T-cell (primary cell): ENCODE measurements around the gene MRPS6. TPM values are rescaled to one million over a fixed set of nuclear protein-coding genes. Genes with fewer than 3 reads are reported as not detected.

Experiments used
- ATAC-seq, 4 experiments: fragments of 200-7000 bp in 3 of 4; fragments of 150-1000 bp in 1 of 4; cut with Tn5 transposase; replicated peaks in 1 of 4; 1 replicate in 3 of 4; 2 replicates in 1 of 4; pipeline ENCODE4 v1.10.0; 2021; ENCODE audit warnings: moderate library complexity in 3 of 4, mild to moderate bottlenecking in 2 of 4, moderate number of reproducible peaks in 1 of 4
- CTCF ChIA-PET, 2 donors: fragments of 300-600 bp; sonication (Branson Sonifier 250); formaldehyde crosslinking; loops; one replicate each; lab custom pipeline; 2022; ENCODE audit warnings: antibody characterized with exemption in 2 of 2; lab: Charles Lee
- POLR2A ChIA-PET, 2 donors: fragments of 300-600 bp; sonication (Branson Sonifier 250); formaldehyde crosslinking; loops; one replicate each; lab custom pipeline; 2022; ENCODE audit warnings: antibody characterized with exemption in 2 of 2; lab: Charles Lee
- DNase-seq, 35 experiments: peaks; one replicate each; pipeline versions ENCODE4 v3.0.0 to v3.0.0-alpha.2; 2013 to 2023
- H3K27ac ChIP-seq: one replicate; pipeline ENCODE4 v1.5.1; 2013; ENCODE audit warnings: low read length
- H3K27me3 ChIP-seq, 2 experiments: replicated peaks in 1 of 2; 1 replicate in 1 of 2; 2 replicates in 1 of 2; pipeline versions ENCODE4 v1.6.1 to v1.7.0; 2013; ENCODE audit warnings: low read length in 1 of 2, mixed read lengths in 1 of 2; ENCODE audit not compliant: control insufficient read depth in 2 of 2, insufficient read depth in 2 of 2; ENCODE audit errors: extremely low read depth in 1 of 2
- H3K36me3 ChIP-seq, 2 donors: 1 replicate in 1 of 2; 2 replicates in 1 of 2; pipeline versions ENCODE4 v1.6.1 to v1.7.0; 2013; ENCODE audit warnings: low read length in 1 of 2; ENCODE audit not compliant: control insufficient read depth in 2 of 2, insufficient read depth in 1 of 2; ENCODE audit errors: extremely low read depth in 1 of 2
- H3K4me1 ChIP-seq, 2 experiments: 1 replicate in 1 of 2; 2 replicates in 1 of 2; pipeline versions ENCODE4 v1.6.1 to v1.7.0; 2013; ENCODE audit warnings: low read length in 2 of 2, mixed read lengths in 1 of 2; ENCODE audit not compliant: insufficient read depth in 2 of 2, control insufficient read depth in 1 of 2; ENCODE audit errors: extremely low read depth in 1 of 2
- H3K4me3 ChIP-seq, 2 donors: 1 replicate in 1 of 2; 2 replicates in 1 of 2; pipeline versions ENCODE4 v1.5.1 to v1.7.0; 2013; ENCODE audit warnings: mild to moderate bottlenecking in 2 of 2, low read length in 1 of 2, moderate library complexity in 1 of 2; ENCODE audit not compliant: control insufficient read depth in 1 of 2; ENCODE audit errors: extremely low read depth in 1 of 2
- H3K9me3 ChIP-seq: 2 replicates; pipeline ENCODE4 v1.7.0; 2013
- H3K27ac Mint-ChIP-seq, 2 donors: one replicate each; pipeline ENCODE4 v1.8.0; 2020 to 2021; ENCODE audit warnings: mild to moderate bottlenecking in 2 of 2, mixed read lengths in 2 of 2
- H3K27me3 Mint-ChIP-seq, 2 donors: one replicate each; pipeline ENCODE4 v1.8.0; 2021 to 2022; ENCODE audit warnings: mixed read lengths in 2 of 2
- H3K36me3 Mint-ChIP-seq: one replicate; pipeline ENCODE4 v1.8.0; 2021; ENCODE audit warnings: mixed read lengths
- H3K4me1 Mint-ChIP-seq, 3 donors: one replicate each; pipeline ENCODE4 v1.8.0; 2020 to 2022; ENCODE audit warnings: mixed read lengths in 3 of 3, mild to moderate bottlenecking in 1 of 3
- H3K4me3 Mint-ChIP-seq, 3 donors: one replicate each; pipeline ENCODE4 v1.8.0; 2020 to 2022; ENCODE audit warnings: mild to moderate bottlenecking in 3 of 3, mixed read lengths in 3 of 3, moderate library complexity in 3 of 3
- H3K9me3 Mint-ChIP-seq, 3 donors: one replicate each; pipeline ENCODE4 v1.8.0; 2020 to 2022; ENCODE audit warnings: mixed read lengths in 3 of 3
- WGBS: methylation state at CpG from one replicate; pipeline ENCODE4 v1.1.5; 2013; ENCODE audit warnings: missing lambda C conversion rate; ENCODE audit not compliant: insufficient coverage; 5-methylcytosine and 5-hydroxymethylcytosine counted together
- total RNA-seq, 35 experiments: library from RNA in 6 of 35; stranded (reverse) in 6 of 35; fragments of 120-200 nt in 1 of 35; gene quantifications; one replicate each; pipeline versions ENCODE4 v1.2.1 to v1.2.4 and lab custom pipeline; 2013 to 2026

Gene MRPS6
- total RNA-seq, 5 donors from 2014 or later (not counting 1 experiment from before 2014, with no cell fraction given): 29.0 to 98.1 (median 75.0) TPM

- H3K36me3 Mint-ChIP-seq: no peaks in the 10 kb centered on the region
- ATAC-seq (no peak), DNase-seq (no peak)
- H3K4me1 ChIP-seq: peaks cover 0 to 3% of the 10 kb centered on the region in 2 experiments
- H3K27ac Mint-ChIP-seq: no peak overlapping the region
- 85% methylated on average over 7 of the region's 11 CpGs for WGBS
- ChIA-PET CTCF (no interaction called here), POLR2A (no interaction called here)
- no peak overlapping the region for H3K27ac ChIP-seq
- no peak overlapping the region for H3K4me3 ChIP-seq
- H3K4me1 Mint-ChIP-seq: peaks cover 5 to 11% (median 6%) of the 10 kb centered on the region in 3 donors
- no peaks in the 10 kb centered on the region for H3K9me3 ChIP-seq
- no peaks in the 10 kb centered on the region for H3K27me3 Mint-ChIP-seq
- no peaks in the 10 kb centered on the region for H3K27me3 ChIP-seq
- no peaks in the 10 kb centered on the region for H3K36me3 ChIP-seq
- H3K4me3 Mint-ChIP-seq: no peak overlapping the region
- no peaks in the 10 kb centered on the region for H3K9me3 Mint-ChIP-seq
These were observed 41.5 kb upstream of the MRPS6 start for GRCh38 chr21:34031835-34032370.

GRCh38 chr21:34034369-34035014 lies 38.9 kb upstream of the MRPS6 start:
- 100% methylated on average over 2 of the region's 8 CpGs for WGBS
- CTCF ChIA-PET: no interaction called here
- peaks cover 5% of the 10 kb centered on the region for H3K36me3 Mint-ChIP-seq

GRCh38 chr21:34035619-34036354 lies 37.6 kb upstream of the MRPS6 start:
- Mint-ChIP-seq H3K4me3 (no peak overlapping the region), H3K9me3 (no peaks in the 10 kb centered on the region), H3K27me3 (no peaks in the 10 kb centered on the region), H3K27ac (no peak overlapping the region), H3K4me1 (peaks cover 0 to 6% (median 3%) of the 10 kb centered on the region in 3 donors), H3K36me3 (peaks cover 5% of the 10 kb centered on the region)
- WGBS: 91% methylated on average over 7 of the region's 8 CpGs
- ATAC-seq (no peak), DNase-seq (no peak)
- Histone ChIP-seq H3K27me3 (no peaks in the 10 kb centered on the region), H3K4me3 (no peak overlapping the region), H3K36me3 (no peaks in the 10 kb centered on the region), H3K4me1 (no peaks in the 10 kb centered on the region), H3K9me3 (no peaks in the 10 kb centered on the region), H3K27ac (no peak overlapping the region)
- CTCF ChIA-PET: interaction anchor here (0.5 to 0.6 kb wide), 2 partner anchors 56 to 595 kb away, joined by 3 to 13 read pairs; no protein-coding TSS in a partner anchor
- POLR2A ChIA-PET: no interaction called here

More at GRCh38 chr21:34034369-34035014, 38.9 kb upstream of the MRPS6 start:
- Histone ChIP-seq H3K9me3 (no peaks in the 10 kb centered on the region), H3K27ac (no peak overlapping the region), H3K4me3 (no peak overlapping the region), H3K4me1 (peaks cover 0 to 3% of the 10 kb centered on the region in 2 experiments), H3K27me3 (no peaks in the 10 kb centered on the region), H3K36me3 (no peaks in the 10 kb centered on the region)
- Mint-ChIP-seq H3K4me3 (no peak overlapping the region), H3K4me1 (peaks cover 5 to 9% (median 6%) of the 10 kb centered on the region in 3 donors), H3K27ac (no peak overlapping the region), H3K9me3 (no peaks in the 10 kb centered on the region), H3K27me3 (no peaks in the 10 kb centered on the region)
- ATAC-seq (no peak), DNase-seq (no peak)
- POLR2A ChIA-PET: no interaction called here

- H3K36me3 Mint-ChIP-seq: peaks cover 5% of the 10 kb centered on the region
- H3K4me3 Mint-ChIP-seq: no peak overlapping the region
- H3K27me3 Mint-ChIP-seq: no peaks in the 10 kb centered on the region
- H3K9me3 Mint-ChIP-seq: no peaks in the 10 kb centered on the region
- WGBS: 90% methylated on average over 5 of the region's 11 CpGs
- Histone ChIP-seq H3K27ac (no peak overlapping the region), H3K4me1 (no peaks in the 10 kb centered on the region), H3K27me3 (no peaks in the 10 kb centered on the region), H3K36me3 (no peaks in the 10 kb centered on the region), H3K4me3 (no peak overlapping the region), H3K9me3 (no peaks in the 10 kb centered on the region)
- ATAC-seq (no peak), DNase-seq (no peak)
- H3K27ac Mint-ChIP-seq: no peak overlapping the region
- POLR2A ChIA-PET: no interaction called here
- CTCF ChIA-PET: no interaction called here
- H3K4me1 Mint-ChIP-seq: peaks cover 0 to 2% (median 0%) of the 10 kb centered on the region in 3 donors
These were observed 36.2 kb upstream of the MRPS6 start for GRCh38 chr21:34037009-34037795.

GRCh38 chr21:34039678-34040382 lies 33.5 kb upstream of the MRPS6 start:
- H3K27me3 Mint-ChIP-seq: no peaks in the 10 kb centered on the region
- 92% methylated on average over 5 of the region's 10 CpGs for WGBS
- DNase-seq (no peak), ATAC-seq (no peak)
- no peaks in the 10 kb centered on the region for H3K36me3 ChIP-seq
- POLR2A ChIA-PET: no interaction called here
- H3K27me3 ChIP-seq: no peaks in the 10 kb centered on the region
- H3K36me3 Mint-ChIP-seq: peaks cover 5% of the 10 kb centered on the region
- H3K4me3 ChIP-seq: no peak overlapping the region
- H3K9me3 ChIP-seq: no peaks in the 10 kb centered on the region
- H3K4me1 Mint-ChIP-seq: no peaks in the 10 kb centered on the region
- no peak overlapping the region for H3K27ac ChIP-seq
- H3K4me3 Mint-ChIP-seq: no peak overlapping the region
- H3K9me3 Mint-ChIP-seq: no peaks in the 10 kb centered on the region
- CTCF ChIA-PET: no interaction called here
- no peaks in the 10 kb centered on the region for H3K4me1 ChIP-seq
- H3K27ac Mint-ChIP-seq: no peak overlapping the region

- ATAC-seq (no peak), DNase-seq (no peak)
- Histone ChIP-seq H3K4me3 (no peak overlapping the region), H3K27ac (no peak overlapping the region), H3K9me3 (no peaks in the 10 kb centered on the region), H3K36me3 (no peaks in the 10 kb centered on the region), H3K27me3 (no peaks in the 10 kb centered on the region), H3K4me1 (no peaks in the 10 kb centered on the region)
- no peaks in the 10 kb centered on the region for H3K27me3 Mint-ChIP-seq
- peaks cover 5% of the 10 kb centered on the region for H3K36me3 Mint-ChIP-seq
- peaks cover 2 to 10% (median 4%) of the 10 kb centered on the region in 3 donors for H3K4me1 Mint-ChIP-seq
- ChIA-PET CTCF (no interaction called here), POLR2A (no interaction called here)
- no peak overlapping the region for H3K4me3 Mint-ChIP-seq
- no peaks in the 10 kb centered on the region for H3K9me3 Mint-ChIP-seq
- no peak overlapping the region for H3K27ac Mint-ChIP-seq
- WGBS: no CpG with 5 or more reads among the region's 1 CpG
These were observed 30.6 kb upstream of the MRPS6 start for GRCh38 chr21:34042735-34043134.
